PC-9 (cell line): ENCODE measurements around the gene BRF1. TPM values are rescaled to one million over a fixed set of nuclear protein-coding genes. Genes with fewer than 3 reads are reported as not detected.

ENCODE experiments used
- BruUV-seq: library from RNA; stranded (reverse); fragments of 400-500 nt; replicated peaks from 2 replicates; lab custom pipeline; 2021; lab: Mats Ljungman, UMichigan
- CTCF ChIA-PET: fragments of 300-600 bp; sonication (Branson Sonifier 250); formaldehyde crosslinking; loops from one replicate; lab custom pipeline; 2022; ENCODE audit warnings: antibody characterized with exemption; lab: Charles Lee
- POLR2A ChIA-PET: fragments of 300-600 bp; sonication (Branson Sonifier 250); formaldehyde crosslinking; loops from one replicate; lab custom pipeline; 2022; ENCODE audit warnings: antibody characterized with exemption; ENCODE audit not compliant: unreplicated experiment; lab: Charles Lee
- DNase-seq, 2 experiments: peaks; one replicate each; pipeline versions ENCODE4 v3.0.0 to v3.0.0-alpha.2; 2015 to 2022; ENCODE audit warnings: mixed read lengths in 1 of 2
- H2AFZ ChIP-seq: fragments of 200-600 bp; sonication (generic); 2 replicates; pipeline ENCODE4 v1.8.1; 2017; ENCODE audit warnings: antibody characterized with exemption
- H3F3A ChIP-seq: fragments of 200-600 bp; sonication (generic); 2 replicates; pipeline ENCODE4 v1.8.1; 2017; ENCODE audit warnings: antibody characterized with exemption, mild to moderate bottlenecking, low read depth; ENCODE audit not compliant: insufficient read depth
- H3K27ac ChIP-seq: fragments of 200-600 bp; sonication (generic); 2 replicates; pipeline ENCODE4 v1.6.1; 2016; ENCODE audit warnings: mixed run types
- H3K27me3 ChIP-seq: fragments of 200-600 bp; sonication (generic); 2 replicates; pipeline ENCODE4 v1.6.1; 2016; ENCODE audit warnings: low read depth, mixed run types; ENCODE audit not compliant: insufficient read depth
- H3K36me3 ChIP-seq: fragments of 200-600 bp; sonication (generic); 2 replicates; pipeline ENCODE4 v1.6.1; 2016; ENCODE audit warnings: low read depth, mixed run types
- H3K4me1 ChIP-seq: fragments of 200-600 bp; sonication (generic); replicated peaks from 2 replicates; pipeline ENCODE4 v1.6.1; 2016; ENCODE audit warnings: mixed run types; ENCODE audit not compliant: insufficient read depth
- H3K4me2 ChIP-seq: fragments of 200-600 bp; sonication (generic); 2 replicates; pipeline ENCODE4 v1.6.1; 2017; ENCODE audit warnings: mixed run types
- H3K4me3 ChIP-seq: fragments of 200-600 bp; sonication (generic); 2 replicates; pipeline ENCODE4 v1.6.1; 2016; ENCODE audit warnings: mixed run types
- H3K79me2 ChIP-seq: fragments of 200-600 bp; sonication (generic); 2 replicates; pipeline ENCODE4 v1.6.1; 2017; ENCODE audit warnings: low read depth, mixed run types
- H3K9me2 ChIP-seq: fragments of 200-600 bp; sonication (generic); 2 replicates; pipeline ENCODE4 v1.8.1; 2017; ENCODE audit warnings: mild to moderate bottlenecking; ENCODE audit not compliant: insufficient read depth
- H3K9me3 ChIP-seq: fragments of 200-600 bp; sonication (generic); 2 replicates; pipeline ENCODE4 v1.8.1; 2016; ENCODE audit warnings: low read depth; ENCODE audit not compliant: insufficient read depth
- H4K20me1 ChIP-seq: fragments of 200-600 bp; sonication (generic); 2 replicates; pipeline ENCODE4 v1.8.1; 2017; ENCODE audit not compliant: insufficient read depth
- EZH2 ChIP-seq: fragments of 200-600 bp; sonication (generic); IDR thresholded peaks from 2 replicates; pipeline ENCODE4 v1.8.0; 2017; ENCODE audit warnings: antibody characterized with exemption, low read depth
- intact Hi-C: fragments of 100-400 bp; cut with micrococcal nuclease; formaldehyde crosslinking; loops from one replicate; pipeline ENCODE4 v1.10.0; 2022; ENCODE audit not compliant: unreplicated experiment
- total RNA-seq: library from RNA; stranded (reverse); gene quantifications from 2 replicates; pipeline ENCODE4 v1.2.3, GENCODE V29; 2021
- TF ChIP-seq, protein P1 (sequence below): fragments of 200-600 bp; sonication (generic); conservative IDR thresholded peaks from 2 replicates; pipeline ENCODE4 v1.6.1; 2017; ENCODE audit warnings: mixed run types, antibody characterized with exemption, mild to moderate bottlenecking, moderate library complexity

BRF1 gene
- total RNA-seq, 1 experiment from 2014 or later: 24.8 TPM

DNA sequence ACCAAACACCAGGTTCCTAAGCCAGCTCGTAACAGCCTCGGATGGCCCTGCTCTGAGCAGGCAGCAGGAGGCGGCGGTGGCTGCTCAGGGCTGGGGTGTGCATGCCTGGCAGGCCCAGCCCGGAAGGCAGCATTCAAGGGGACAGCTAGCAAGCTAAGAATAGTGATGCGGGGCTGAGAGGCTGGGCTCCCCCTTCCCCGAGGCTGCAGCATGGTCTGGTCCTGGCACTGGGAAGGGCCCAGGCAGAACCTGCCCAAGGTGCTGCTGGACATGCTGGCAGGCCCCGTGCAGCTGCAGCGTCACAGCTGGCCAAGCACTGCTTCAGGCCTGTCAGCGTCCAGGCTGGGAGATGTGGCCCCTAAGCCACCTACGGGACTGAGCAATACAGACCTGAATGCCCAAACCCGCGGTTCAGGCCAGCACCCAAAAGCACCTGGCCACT lies 93.3 kb downstream of the BRF1 start:
- Histone ChIP-seq H3K9me2 (no peaks in the 10 kb centered on the region), H3K36me3 (no peaks in the 10 kb centered on the region), H4K20me1 (no peaks in the 10 kb centered on the region; the same call in 1 of the 2 replicates), H3K27ac (no peak overlapping the region), H3K4me3 (no peak overlapping the region), H3K4me2 (no peak overlapping the region), H2AFZ (no peak overlapping the region), H3K9me3 (no peaks in the 10 kb centered on the region), H3K27me3 (no peaks in the 10 kb centered on the region), H3K4me1 (peaks cover 17% of the 10 kb centered on the region), H3K79me2 (no peaks in the 10 kb centered on the region), H3F3A (0 out of 2 replicates have a peak, but pooled peaks cover 6% of the 10 kb centered on the region)
- no peak for DNase-seq
- ChIA-PET CTCF (interaction anchor here (0.6 kb wide), 2 partner anchors 40 to 298 kb away, joined by 3 to 5 read pairs; partner anchors contain the start of gene BTBD6), POLR2A (interaction anchor here (0.7 kb wide), 1 partner anchor 116 kb away, joined by 3 read pairs; no protein-coding TSS in a partner anchor)
- intact Hi-C loops: no loop called here
- no peak for TF ChIP-seq EZH2
- TF ChIP-seq, protein P1, sequence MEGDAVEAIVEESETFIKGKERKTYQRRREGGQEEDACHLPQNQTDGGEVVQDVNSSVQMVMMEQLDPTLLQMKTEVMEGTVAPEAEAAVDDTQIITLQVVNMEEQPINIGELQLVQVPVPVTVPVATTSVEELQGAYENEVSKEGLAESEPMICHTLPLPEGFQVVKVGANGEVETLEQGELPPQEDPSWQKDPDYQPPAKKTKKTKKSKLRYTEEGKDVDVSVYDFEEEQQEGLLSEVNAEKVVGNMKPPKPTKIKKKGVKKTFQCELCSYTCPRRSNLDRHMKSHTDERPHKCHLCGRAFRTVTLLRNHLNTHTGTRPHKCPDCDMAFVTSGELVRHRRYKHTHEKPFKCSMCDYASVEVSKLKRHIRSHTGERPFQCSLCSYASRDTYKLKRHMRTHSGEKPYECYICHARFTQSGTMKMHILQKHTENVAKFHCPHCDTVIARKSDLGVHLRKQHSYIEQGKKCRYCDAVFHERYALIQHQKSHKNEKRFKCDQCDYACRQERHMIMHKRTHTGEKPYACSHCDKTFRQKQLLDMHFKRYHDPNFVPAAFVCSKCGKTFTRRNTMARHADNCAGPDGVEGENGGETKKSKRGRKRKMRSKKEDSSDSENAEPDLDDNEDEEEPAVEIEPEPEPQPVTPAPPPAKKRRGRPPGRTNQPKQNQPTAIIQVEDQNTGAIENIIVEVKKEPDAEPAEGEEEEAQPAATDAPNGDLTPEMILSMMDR: no peak
- BruUV-seq: no TSS peak

DNA sequence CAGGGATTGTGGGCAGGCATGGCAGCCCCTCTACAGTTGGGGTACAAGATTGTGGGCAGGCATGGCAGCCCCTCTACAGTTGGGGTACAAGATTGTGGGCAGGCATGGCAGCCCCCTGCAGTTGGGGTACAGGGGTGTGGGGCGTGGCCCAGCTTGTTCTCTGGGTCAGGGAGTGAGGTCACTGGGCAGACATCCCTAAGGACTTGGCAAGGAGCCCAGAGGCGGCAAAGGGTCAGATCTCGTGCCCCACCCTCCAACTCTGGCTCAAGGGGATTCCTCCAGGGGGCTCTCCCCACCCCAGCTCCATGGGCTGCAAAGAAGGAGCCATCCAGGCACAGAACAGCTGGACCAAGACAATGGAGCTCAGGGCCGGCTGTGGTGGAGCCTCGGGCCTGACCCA lies 93.9 kb downstream of the BRF1 start:
- POLR2A ChIA-PET: interaction anchor here (0.7 kb wide), 1 partner anchor 115 kb away, joined by 3 read pairs; no protein-coding TSS in a partner anchor
- no peak overlapping the region for H3K4me2 ChIP-seq

DNA sequence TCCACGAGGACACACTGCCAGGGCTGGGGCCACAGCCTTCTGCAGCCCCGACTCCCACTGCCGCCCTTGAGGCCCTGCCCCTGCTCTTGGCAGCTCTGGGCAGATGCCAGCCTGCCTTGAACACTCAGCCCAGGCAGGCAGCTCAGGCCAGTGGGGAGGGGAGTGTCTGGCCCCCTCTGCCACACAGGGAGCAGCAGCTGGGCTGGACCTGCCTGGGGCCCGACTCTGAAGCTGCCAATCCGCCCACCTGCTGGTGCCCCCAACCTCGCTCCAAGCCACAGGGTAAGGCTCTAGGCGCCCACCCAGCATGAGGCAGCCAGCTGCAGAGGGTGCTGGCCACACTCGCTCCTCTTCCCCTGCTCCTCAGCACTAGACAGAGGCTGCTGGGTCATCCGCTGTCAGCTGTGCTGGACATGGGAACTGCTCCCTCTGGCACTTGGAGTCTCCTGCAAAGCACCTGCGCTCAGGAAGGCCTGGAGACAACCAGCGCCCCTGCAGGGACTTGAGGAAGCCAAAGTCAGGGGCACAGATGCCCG lies 95.1 kb downstream of the BRF1 start:
- Histone ChIP-seq H3K4me1 (peaks cover 17% of the 10 kb centered on the region), H3K36me3 (no peaks in the 10 kb centered on the region), H4K20me1 (no peaks in the 10 kb centered on the region; the same call in 1 of the 2 replicates), H2AFZ (no peak overlapping the region), H3F3A (0 out of 2 replicates have a peak, but pooled peaks cover 6% of the 10 kb centered on the region), H3K27me3 (no peaks in the 10 kb centered on the region), H3K4me2 (no peak overlapping the region), H3K9me3 (no peaks in the 10 kb centered on the region), H3K79me2 (no peaks in the 10 kb centered on the region), H3K27ac (no peak overlapping the region), H3K4me3 (no peak overlapping the region), H3K9me2 (no peaks in the 10 kb centered on the region)
- intact Hi-C loops: loop anchor here (2.0 kb wide), 1 partner anchor 277 kb away; no protein-coding TSS in a partner anchor
- no TSS peak for BruUV-seq
- ChIA-PET POLR2A (no interaction called here), CTCF (no interaction called here)
- no peak for DNase-seq
- no peak for TF ChIP-seq EZH2
- TF ChIP-seq, protein P1: no peak

More for the DNA sequence above, 93.9 kb downstream of the BRF1 start:
- peaks cover 17% of the 10 kb centered on the region for H3K4me1 ChIP-seq
- no peaks in the 10 kb centered on the region for H3K79me2 ChIP-seq
- H3K27ac ChIP-seq: no peak overlapping the region
- CTCF ChIA-PET: interaction anchor here (0.6 kb wide), 2 partner anchors 41 to 298 kb away, joined by 3 to 5 read pairs; partner anchors contain the start of gene BTBD6
- BruUV-seq: no TSS peak
- 0 out of 2 replicates have a peak, but pooled peaks cover 6% of the 10 kb centered on the region for H3F3A ChIP-seq
- no peaks in the 10 kb centered on the region; the same call in 1 of the 2 replicates for H4K20me1 ChIP-seq
- TF ChIP-seq, protein P1: no peak
- TF ChIP-seq EZH2: no peak
- H2AFZ ChIP-seq: no peak overlapping the region
- no peaks in the 10 kb centered on the region for H3K9me3 ChIP-seq
- H3K9me2 ChIP-seq: no peaks in the 10 kb centered on the region
- no peak for DNase-seq
- intact Hi-C loops: no loop called here
- no peak overlapping the region for H3K4me3 ChIP-seq
- no peaks in the 10 kb centered on the region for H3K27me3 ChIP-seq
- no peaks in the 10 kb centered on the region for H3K36me3 ChIP-seq
